Panc1 (cell line): Measurements from ENCODE around the gene MLEC. TPM values are rescaled to one million over a fixed set of nuclear protein-coding genes. Genes with fewer than 3 reads are reported as not detected.
A peak's percentile ranks its signal among the peaks of the same experiment; 100 is the strongest.

Experiments
- ATAC-seq: fragments of 200-7000 bp; cut with Tn5 transposase; 2 replicates; pipeline ENCODE4 v1.9.1; 2020; ENCODE audit warnings: mild to moderate bottlenecking, moderate library complexity
- BruUV-seq: library from RNA; stranded (reverse); fragments of 400-500 nt; replicated peaks from 2 replicates; lab custom pipeline; 2021; lab: Mats Ljungman, UMichigan
- CTCF ChIA-PET: fragments of 300-600 bp; sonication (Branson Sonifier 250); formaldehyde crosslinking; loops from one replicate; lab custom pipeline; 2022; ENCODE audit warnings: antibody characterized with exemption; lab: Charles Lee
- POLR2A ChIA-PET: fragments of 300-600 bp; sonication (Branson Sonifier 250); formaldehyde crosslinking; loops from one replicate; lab custom pipeline; 2022; ENCODE audit warnings: antibody characterized with exemption; lab: Charles Lee
- DNase-seq: peaks from one replicate; pipeline ENCODE4 v3.0.0-alpha.2; 2010; ENCODE audit warnings: low read depth, low spot score
- H3K27ac ChIP-seq: 2 replicates; pipeline ENCODE4 v1.5.1; 2011; ENCODE audit warnings: mild to moderate bottlenecking, low read length, inconsistent platforms
- H3K27me3 ChIP-seq: fragments of 200-500 bp; sonication (Bioruptor generic); 2 replicates; pipeline ENCODE4 v1.6.0; 2014; ENCODE audit warnings: low read length, inconsistent platforms; ENCODE audit not compliant: control insufficient read depth, insufficient read depth
- H3K36me3 ChIP-seq: fragments of 200-500 bp; sonication (Bioruptor generic); 2 replicates; pipeline ENCODE4 v1.5.1; 2014; ENCODE audit warnings: inconsistent platforms, mild to moderate bottlenecking, low read length, moderate library complexity; ENCODE audit not compliant: control insufficient read depth, insufficient read depth
- H3K4me1 ChIP-seq: 2 replicates; pipeline ENCODE4 v1.5.1; 2011; ENCODE audit warnings: inconsistent platforms, mild to moderate bottlenecking, low read length, moderate library complexity; ENCODE audit not compliant: control insufficient read depth, insufficient read depth
- H3K4me3 ChIP-seq, 2 experiments: 2 replicates each; pipeline ENCODE4 v1.5.1; 2011 to 2012; ENCODE audit warnings: low read depth in 2 of 2, low read length in 2 of 2, mild to moderate bottlenecking in 2 of 2, inconsistent platforms in 1 of 2, moderate library complexity in 1 of 2
- H3K9me3 ChIP-seq: fragments of 200-500 bp; sonication (Bioruptor generic); 2 replicates; pipeline ENCODE4 v1.5.1; 2014; ENCODE audit warnings: low read depth, mild to moderate bottlenecking, inconsistent platforms, low read length, moderate library complexity; ENCODE audit not compliant: control insufficient read depth, insufficient read depth
- POLR2AphosphoS5 ChIP-seq: IDR thresholded peaks from 2 replicates; pipeline ENCODE4 v1.6.1; 2012; ENCODE audit warnings: mild to moderate bottlenecking, low read depth, low read length, moderate library complexity
- SIN3A ChIP-seq: IDR thresholded peaks from 2 replicates; pipeline ENCODE4 v1.6.1; 2012; ENCODE audit warnings: low read depth, mild to moderate bottlenecking, low read length, moderate library complexity, borderline replicate concordance; ENCODE audit not compliant: insufficient read depth
- TCF7L2 ChIP-seq: IDR thresholded peaks from 2 replicates; pipeline ENCODE4 v1.6.1; 2011; ENCODE audit warnings: mild to moderate bottlenecking, low read depth, low read length, inconsistent platforms
- in situ Hi-C: cut with HindIII; loops from 2 replicates; pipeline ENCODE4 v1.10.0; 2016; ENCODE audit warnings: low sequenced_read_pairs, low pct_unique_long_range_greater_than_20kb
- intact Hi-C: fragments of 100-400 bp; cut with micrococcal nuclease; formaldehyde crosslinking; loops from one replicate; pipeline ENCODE4 v1.10.0; 2022; ENCODE audit not compliant: unreplicated experiment
- total RNA-seq: library from RNA; stranded (reverse); gene quantifications from one replicate; pipeline ENCODE4 v1.2.1, GENCODE V29; 2021; ENCODE audit not compliant: unreplicated experiment
- TF ChIP-seq, protein P1 (sequence below): fragments of 450-650 bp; IDR thresholded peaks from 2 replicates; pipeline ENCODE4 v1.5.1; 2017; ENCODE audit warnings: mild to moderate bottlenecking
- TF ChIP-seq, protein P2 (sequence below), 2 experiments: IDR thresholded peaks; 2 replicates each; pipeline ENCODE4 v1.6.1; 2011 to 2012; ENCODE audit warnings: low read depth in 2 of 2, control low read depth in 1 of 2, low read length in 1 of 2, mild to moderate bottlenecking in 1 of 2, moderate library complexity in 1 of 2; ENCODE audit not compliant: insufficient read depth in 1 of 2

Gene MLEC
- total RNA-seq, 1 experiment from 2014 or later: 171 TPM

DNA sequence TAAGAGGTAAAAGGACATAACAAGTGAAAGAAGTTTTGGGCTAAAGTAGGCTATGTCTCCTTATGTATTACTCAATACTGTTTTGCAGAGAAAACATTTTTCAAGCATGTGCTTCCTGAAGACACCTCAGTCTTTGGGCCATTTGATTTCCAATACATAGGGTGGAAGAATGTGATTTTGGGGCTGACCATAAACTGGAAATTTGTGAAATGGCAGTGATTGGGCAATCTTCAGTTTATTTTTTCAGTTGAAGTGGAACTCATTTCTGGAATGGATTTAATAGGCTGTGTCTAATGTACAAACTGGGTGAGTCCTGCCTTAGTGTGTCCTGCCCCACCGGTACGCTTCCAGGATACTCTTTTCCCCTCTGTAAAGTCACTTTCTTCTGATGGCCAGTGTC, 35.8 kb downstream of the MLEC start:
- intact Hi-C loops: no loop called here
- no peak overlapping the region for H3K4me3 ChIP-seq
- in situ Hi-C loops: no loop called here
- peaks cover 8% of the 10 kb centered on the region for H3K4me1 ChIP-seq
- ATAC-seq (no peak), DNase-seq (no peak)
- BruUV-seq: no TSS peak
- ChIA-PET CTCF (no interaction called here), POLR2A (no interaction called here)
- no peaks in the 10 kb centered on the region for H3K9me3 ChIP-seq
- H3K36me3 ChIP-seq: peaks cover 13% of the 10 kb centered on the region
- no peaks in the 10 kb centered on the region for H3K27me3 ChIP-seq
- H3K27ac ChIP-seq: no peak overlapping the region
- TF ChIP-seq SIN3A (no peak), POLR2AphosphoS5 (no peak), TCF7L2 (no peak)
- TF ChIP-seq, protein P1, sequence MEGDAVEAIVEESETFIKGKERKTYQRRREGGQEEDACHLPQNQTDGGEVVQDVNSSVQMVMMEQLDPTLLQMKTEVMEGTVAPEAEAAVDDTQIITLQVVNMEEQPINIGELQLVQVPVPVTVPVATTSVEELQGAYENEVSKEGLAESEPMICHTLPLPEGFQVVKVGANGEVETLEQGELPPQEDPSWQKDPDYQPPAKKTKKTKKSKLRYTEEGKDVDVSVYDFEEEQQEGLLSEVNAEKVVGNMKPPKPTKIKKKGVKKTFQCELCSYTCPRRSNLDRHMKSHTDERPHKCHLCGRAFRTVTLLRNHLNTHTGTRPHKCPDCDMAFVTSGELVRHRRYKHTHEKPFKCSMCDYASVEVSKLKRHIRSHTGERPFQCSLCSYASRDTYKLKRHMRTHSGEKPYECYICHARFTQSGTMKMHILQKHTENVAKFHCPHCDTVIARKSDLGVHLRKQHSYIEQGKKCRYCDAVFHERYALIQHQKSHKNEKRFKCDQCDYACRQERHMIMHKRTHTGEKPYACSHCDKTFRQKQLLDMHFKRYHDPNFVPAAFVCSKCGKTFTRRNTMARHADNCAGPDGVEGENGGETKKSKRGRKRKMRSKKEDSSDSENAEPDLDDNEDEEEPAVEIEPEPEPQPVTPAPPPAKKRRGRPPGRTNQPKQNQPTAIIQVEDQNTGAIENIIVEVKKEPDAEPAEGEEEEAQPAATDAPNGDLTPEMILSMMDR: no peak
- TF ChIP-seq, protein P2, sequence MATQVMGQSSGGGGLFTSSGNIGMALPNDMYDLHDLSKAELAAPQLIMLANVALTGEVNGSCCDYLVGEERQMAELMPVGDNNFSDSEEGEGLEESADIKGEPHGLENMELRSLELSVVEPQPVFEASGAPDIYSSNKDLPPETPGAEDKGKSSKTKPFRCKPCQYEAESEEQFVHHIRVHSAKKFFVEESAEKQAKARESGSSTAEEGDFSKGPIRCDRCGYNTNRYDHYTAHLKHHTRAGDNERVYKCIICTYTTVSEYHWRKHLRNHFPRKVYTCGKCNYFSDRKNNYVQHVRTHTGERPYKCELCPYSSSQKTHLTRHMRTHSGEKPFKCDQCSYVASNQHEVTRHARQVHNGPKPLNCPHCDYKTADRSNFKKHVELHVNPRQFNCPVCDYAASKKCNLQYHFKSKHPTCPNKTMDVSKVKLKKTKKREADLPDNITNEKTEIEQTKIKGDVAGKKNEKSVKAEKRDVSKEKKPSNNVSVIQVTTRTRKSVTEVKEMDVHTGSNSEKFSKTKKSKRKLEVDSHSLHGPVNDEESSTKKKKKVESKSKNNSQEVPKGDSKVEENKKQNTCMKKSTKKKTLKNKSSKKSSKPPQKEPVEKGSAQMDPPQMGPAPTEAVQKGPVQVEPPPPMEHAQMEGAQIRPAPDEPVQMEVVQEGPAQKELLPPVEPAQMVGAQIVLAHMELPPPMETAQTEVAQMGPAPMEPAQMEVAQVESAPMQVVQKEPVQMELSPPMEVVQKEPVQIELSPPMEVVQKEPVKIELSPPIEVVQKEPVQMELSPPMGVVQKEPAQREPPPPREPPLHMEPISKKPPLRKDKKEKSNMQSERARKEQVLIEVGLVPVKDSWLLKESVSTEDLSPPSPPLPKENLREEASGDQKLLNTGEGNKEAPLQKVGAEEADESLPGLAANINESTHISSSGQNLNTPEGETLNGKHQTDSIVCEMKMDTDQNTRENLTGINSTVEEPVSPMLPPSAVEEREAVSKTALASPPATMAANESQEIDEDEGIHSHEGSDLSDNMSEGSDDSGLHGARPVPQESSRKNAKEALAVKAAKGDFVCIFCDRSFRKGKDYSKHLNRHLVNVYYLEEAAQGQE (IDR thresholded peaks at IDR 0.05; ENCODE audit: insufficient read depth in 1 of 2, low read depth in 2 of 2, low read length in 1 of 2): no peak

DNA sequence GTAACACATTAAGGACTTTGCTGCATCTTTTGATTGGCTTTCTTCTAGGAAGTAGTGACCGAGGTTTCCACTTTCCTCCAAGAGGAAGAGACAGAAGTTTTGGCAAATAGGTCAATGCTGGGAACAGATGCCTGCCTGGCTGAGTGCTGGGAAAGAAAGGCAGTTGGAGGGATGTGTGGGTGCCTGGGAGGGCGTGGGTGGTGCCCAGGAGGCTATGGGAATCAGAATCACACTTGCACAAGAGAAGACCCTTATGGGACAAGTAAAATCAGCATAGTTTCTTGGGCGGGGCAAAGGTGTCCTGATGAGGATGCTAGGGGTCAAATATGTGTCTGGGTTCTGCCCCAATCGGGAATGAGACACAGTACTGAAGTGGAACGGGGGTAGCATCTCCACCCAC, 37.8 kb downstream of the MLEC start:
- Histone ChIP-seq H3K27ac (peak overlapping the region; percentile 90), H3K9me3 (no peaks in the 10 kb centered on the region), H3K4me3 (peak overlapping the region in 1 of 2 experiments; percentile 82; a peak in 2 of 4 replicates), H3K36me3 (peaks cover 10% of the 10 kb centered on the region), H3K27me3 (no peaks in the 10 kb centered on the region), H3K4me1 (peaks cover 8% of the 10 kb centered on the region)
- in situ Hi-C loops (no loop called here), intact Hi-C loops (no loop called here)
- DNase-seq (no peak), ATAC-seq (no peak)
- no TSS peak for BruUV-seq
- TF ChIP-seq POLR2AphosphoS5 (no peak), SIN3A (no peak), TCF7L2 (no peak)
- TF ChIP-seq, protein P2 (IDR thresholded peaks at IDR 0.05; ENCODE audit: insufficient read depth in 1 of 2, low read depth in 2 of 2, low read length in 1 of 2): no peak
- TF ChIP-seq, protein P1: no peak
- ChIA-PET POLR2A (interaction anchor here (0.7 kb wide), 1 partner anchor 255 kb away, joined by 3 read pairs; no protein-coding TSS in a partner anchor), CTCF (interaction anchor here (0.6 to 1.1 kb wide), 2 partner anchors 247 to 457 kb away, joined by 3 read pairs; no protein-coding TSS in a partner anchor)
